DMS153 treated with DMSO at 0.1 percent for 48 hours (cell line): ENCODE data around the gene NT5C3B.

Experiments used
- DNase-seq: peaks from one replicate; lab custom pipeline; 2025; ENCODE audit not compliant: unreplicated experiment; lab: John Stamatoyannopoulos, UW

NT5C3B gene

DNA sequence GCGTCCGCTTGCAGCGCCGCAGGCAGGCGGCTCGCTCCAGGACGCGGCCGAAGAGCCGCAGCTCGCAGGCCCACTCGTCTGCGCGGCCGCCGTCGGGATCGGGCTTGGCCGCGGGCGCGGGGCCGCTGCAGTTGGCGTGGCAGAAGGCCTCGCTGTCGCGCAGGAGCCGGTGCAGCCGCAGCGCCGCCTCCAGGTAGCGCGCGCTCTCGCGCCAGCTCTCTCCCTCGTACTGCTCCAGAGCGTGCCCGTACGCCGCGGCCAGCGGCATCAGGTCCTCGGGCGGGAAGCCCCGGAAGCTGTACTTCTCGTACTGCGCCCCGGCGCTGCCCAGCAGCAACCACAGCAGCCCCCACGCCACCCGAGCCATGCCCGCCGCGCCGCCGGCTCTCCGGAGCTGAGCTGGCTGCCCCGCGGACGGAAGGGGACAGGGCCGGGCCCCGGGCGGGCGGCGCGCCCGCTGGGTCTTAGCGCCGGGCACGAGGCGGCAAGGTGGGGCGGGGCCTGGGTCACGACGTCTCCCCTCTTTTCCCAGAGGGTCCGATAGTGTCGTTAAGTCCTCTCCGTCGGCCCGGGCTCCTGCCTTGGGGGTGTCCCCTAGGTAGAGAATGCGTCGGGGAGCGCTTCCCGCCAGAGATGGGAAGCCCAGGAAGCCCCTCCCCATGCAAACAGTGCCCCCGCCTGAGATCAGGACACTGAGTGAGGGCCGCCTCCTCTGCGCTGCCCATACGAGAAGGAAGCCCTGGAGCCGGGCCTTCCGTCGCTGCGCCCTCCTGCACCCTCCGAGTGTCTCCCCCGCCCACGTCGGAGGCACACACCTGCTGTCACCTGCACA is 24.3 kb downstream of the NT5C3B start, which contains the start of gene P3H4:
Gene P3H4, minus strand, starts transcription at position 401 of the 832 bp plus-strand sequence. Its CDS starts 34 bp downstream, at position 367.
- DNase-seq, result peak; percentile 44

GRCh38 chr17:41810659-41811548 is 25.1 kb downstream of the NT5C3B start:
- no peak for DNase-seq

- no peak for DNase-seq
Observed at GRCh38 chr17:41806685-41807445, 29.2 kb downstream of the NT5C3B start.

GRCh38 chr17:41803049-41804020 is 32.7 kb downstream of the NT5C3B start:
- no peak for DNase-seq

- DNase-seq, result peak; percentile 62
Observed at GRCh38 chr17:41801374-41802271, 34.4 kb downstream of the NT5C3B start.

DNA sequence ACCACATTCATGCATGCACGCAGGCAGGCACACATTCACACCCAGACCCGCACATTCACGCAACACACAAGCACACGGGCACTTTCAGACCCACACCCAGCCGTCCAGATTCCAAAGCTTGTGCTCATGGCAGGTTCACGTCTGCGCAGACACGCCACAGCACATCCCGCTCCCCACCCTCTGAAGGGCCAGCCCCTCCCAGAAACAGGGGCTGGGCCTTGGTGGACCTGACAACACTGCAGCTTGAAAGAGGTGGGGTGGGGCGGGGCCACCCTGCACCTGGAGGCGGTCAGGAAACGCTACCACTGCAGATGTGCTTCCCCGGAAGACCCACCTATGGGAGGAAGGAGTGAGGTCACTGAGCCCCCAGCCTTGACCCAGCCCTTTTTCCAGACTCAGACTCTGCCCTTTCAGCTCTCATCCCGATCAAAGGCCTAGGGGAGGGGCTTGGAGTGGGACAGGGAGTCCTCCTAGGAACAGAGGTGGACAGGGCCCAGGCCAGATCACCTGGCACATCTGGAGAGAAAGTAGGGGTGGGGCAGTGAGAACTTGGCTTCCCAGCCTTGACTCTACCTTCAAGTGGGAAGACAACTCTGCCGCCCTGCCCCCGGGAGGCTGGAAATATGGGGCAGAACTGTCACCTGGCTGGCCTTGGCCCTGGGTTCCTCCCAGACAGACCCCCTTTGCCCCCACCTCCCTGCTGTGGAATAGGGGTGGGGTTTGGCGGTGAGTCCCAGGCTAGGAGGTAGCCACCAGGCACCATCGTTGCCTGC is 35.2 kb downstream of the NT5C3B start:
- peak; percentile 44 for DNase-seq

DNA sequence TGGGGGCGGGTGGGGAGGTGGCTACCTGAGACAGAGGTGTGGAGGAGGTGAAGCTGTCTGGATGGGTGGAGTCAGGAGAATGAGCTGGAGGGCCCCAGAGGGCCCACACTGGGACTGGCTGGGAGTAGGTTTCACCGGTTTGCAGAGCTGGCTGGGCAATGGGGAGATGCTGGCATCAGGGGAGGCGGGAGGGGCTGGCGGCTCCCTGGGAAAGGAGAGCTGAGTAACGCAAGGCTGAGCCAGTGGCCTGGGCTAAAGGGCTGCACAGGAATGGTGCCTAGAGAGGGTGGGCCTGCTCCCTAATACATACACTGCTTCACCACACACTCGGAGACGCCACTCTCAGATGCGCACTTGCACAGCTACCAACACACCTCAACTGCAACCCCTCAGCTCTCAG is 36.7 kb downstream of the NT5C3B start:
- no peak for DNase-seq

DNA sequence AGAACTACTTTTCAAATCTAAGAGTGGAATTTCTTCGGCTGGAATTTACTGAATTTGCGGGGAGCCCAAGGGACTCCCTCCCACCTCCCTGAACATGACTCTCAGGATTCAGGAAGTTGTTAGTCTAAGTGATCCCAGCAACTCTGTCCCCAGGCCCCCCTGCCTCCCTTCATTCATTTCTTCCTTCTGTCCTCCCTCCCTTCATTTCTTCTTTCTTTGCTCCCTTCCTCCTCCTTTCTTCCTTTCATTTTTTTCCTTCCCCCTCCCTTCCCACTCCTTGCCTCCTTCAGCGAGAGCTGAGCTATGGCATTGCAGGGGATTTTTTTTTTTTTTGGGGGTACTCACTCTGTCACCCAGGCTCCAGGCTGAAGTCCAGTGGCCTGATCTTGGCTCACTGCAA is 38.7 kb downstream of the NT5C3B start:
- DNase-seq, result no peak

DNA sequence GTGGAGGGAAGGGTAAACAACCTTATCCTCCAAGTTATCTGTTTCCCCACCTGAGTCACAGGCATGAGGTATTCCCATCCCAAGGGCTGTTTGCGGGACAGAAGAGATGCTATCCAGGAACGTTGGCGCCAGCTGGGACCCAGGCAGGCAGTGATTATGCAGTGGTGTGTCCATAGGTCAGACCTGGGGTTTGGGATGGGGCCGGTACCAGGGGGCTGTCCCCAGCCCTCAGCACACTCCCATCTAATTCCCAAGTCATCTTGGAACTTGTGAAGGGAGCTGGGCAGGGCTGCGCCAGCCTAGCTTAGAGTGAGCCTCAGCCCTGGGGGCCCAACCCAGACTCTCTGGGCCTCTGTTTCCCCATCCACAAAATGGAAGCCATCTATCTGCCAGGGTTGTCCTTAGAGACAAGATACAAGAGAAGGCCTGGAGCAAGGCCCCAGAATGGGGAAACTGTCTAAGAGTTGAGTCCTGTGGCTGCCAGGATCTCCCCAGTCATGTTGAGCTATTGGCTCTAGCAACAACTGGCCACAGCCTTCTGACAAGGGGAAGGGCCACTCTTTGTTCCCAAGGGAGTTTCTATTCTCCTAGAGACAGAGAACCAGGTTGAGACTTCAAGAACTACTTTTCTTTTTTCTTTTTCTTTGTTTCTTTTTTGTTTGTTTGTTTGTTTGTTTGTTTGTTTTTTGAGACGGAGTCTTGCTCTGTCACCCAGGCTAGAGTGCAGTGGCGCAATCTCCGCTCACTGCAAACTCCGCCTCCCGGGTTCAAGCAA is 39.7 kb downstream of the NT5C3B start:
- DNase-seq, result no peak

- no peak for DNase-seq
Observed at GRCh38 chr17:41794540-41794975, 41.5 kb downstream of the NT5C3B start.

DNA sequence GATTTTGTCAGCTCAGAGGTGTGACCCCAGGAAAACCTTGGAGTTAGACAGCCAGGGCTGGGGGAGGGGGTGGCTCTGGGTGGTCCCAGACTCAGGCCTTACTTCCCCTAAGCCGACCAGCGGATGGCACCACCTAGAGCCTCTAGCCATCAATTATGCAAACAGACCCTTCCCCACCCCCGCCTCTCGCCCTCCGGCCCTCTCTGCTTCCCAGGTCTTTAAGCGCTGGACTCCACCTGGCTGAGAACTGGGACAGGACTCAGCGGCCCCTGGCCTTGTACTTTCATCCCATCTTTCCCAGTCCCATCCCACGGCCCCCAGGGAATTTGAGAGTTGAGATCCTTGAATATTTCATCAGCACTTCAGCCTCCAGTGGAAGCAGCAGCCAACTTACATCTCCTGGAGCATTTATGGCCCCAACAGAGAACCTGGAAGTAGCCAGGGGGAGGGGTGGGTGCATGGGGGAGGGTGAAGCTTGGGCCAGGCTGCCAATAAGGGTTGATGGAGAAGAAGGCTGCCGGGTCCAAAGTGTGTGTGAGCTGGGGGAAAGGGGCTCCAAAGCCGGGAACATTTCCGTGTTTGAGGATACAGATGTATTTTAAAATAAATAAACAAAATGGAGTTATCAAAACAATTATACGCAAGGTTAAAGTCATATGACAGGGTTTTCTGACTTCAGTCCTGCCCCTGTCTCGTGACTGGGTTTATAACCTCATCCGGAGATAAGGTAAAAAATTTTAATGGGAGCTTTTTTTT is 42.1 kb downstream of the NT5C3B start:
- no peak for DNase-seq

DNA sequence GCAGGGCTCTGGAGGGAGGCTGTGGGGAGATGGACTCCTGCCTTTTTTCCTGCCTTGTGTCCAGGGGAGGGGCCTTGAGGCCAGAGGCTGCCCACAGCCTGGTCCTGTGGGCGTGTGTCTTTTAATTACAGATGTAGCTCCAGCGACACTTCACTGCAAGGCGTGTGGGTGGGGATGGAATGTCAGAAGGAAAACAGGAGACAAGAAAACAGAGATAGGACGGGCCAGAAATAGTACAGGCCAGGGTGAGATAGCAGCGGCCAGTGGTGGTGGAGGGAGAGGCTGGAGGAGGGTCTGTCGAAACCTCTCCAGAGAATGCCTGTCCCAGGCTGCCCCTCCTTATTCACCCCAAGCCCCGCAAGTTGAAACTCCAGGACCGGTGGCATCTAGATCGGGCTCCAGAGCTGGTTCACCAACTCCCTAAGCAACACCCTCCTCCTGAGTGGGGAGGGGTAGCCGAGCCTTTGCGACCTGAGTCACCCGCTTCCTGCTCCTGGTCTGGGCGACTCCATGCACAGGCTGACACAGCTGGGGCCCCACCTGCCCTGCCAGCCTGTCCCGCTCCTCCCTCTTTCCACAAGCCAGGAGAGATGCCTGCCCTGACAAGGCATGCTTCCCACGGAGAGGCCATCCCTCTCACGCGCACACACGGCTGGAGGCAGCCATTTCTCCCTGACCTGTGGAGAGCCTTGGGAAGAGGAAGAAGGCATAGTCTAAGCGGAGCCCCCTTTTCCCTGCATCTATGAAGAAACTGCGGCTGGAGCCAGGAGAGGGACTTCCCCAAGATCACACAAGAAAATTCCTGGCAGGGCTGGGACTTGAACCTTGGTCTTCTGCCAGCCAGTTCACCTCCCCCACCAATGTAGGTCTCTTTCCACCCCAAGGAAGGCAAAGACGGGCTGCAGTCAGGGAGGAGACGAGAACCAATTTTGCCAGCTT is 42.9 kb downstream of the NT5C3B start:
- no peak for DNase-seq

DNA sequence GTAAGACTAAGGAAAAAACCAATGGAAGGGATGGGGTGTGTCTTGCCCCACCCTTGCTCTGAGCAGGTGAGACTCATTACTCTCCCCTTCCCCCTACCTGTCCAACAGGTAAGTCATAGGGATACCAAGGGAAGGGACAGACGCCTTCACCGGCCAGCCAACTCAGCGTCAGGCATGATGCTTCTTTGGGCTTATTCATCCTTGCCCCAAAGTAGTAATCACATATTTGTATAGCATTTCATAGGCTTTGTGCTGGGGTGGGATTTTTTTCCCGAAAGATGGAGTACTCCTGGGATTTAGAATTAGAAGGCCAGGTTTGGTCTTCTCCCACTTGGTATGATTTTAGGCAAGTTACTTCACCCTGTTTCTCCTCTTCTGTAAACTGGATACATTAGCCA is 49.0 kb downstream of the NT5C3B start:
- no peak for DNase-seq

GRCh38 chr17:41786227-41787020 is 49.6 kb downstream of the NT5C3B start, which contains the start of gene JUP:
TSS of gene JUP (minus strand) at chr17:41786711. CDS start at chr17:41771854, 14,857 bp downstream.
- peak; percentile 98 for DNase-seq

GRCh38 chr17:41785859-41786226 is 50.2 kb downstream of the NT5C3B start:
- DNase-seq, result peak; percentile 42
